Prostate gland (tissue), 2 donors: ENCODE results near the gene TIAM2. TPM values are rescaled to one million over a fixed set of nuclear protein-coding genes. Genes with fewer than 3 reads are reported as not detected.

Experiments
- DNase-seq: peaks from one replicate; pipeline ENCODE4 v3.0.0-alpha.2; 2019; ENCODE audit warnings: low spot score
- H3K27ac ChIP-seq, 2 donors: fragments of 200-600 bp; sonication (generic); 2 replicates each; pipeline ENCODE4 v1.5.1; 2017 to 2019
- H3K27me3 ChIP-seq: fragments of 200-600 bp; sonication (generic); replicated peaks from 2 replicates; pipeline ENCODE4 v1.5.1; 2019; ENCODE audit not compliant: insufficient read depth
- H3K36me3 ChIP-seq, 2 donors: fragments of 200-600 bp; sonication (generic); 1 replicate in 1 of 2; 2 replicates in 1 of 2; pipeline versions ENCODE4 v1.5.1 to v1.8.1; 2017 to 2019
- H3K4me1 ChIP-seq: fragments of 200-600 bp; sonication (generic); replicated peaks from 2 replicates; pipeline ENCODE4 v1.5.1; 2019
- H3K4me3 ChIP-seq, 2 donors: fragments of 200-600 bp; sonication (generic); 2 replicates each; pipeline ENCODE4 v1.5.1; 2017 to 2019
- H3K9me3 ChIP-seq: fragments of 200-600 bp; sonication (generic); 2 replicates; pipeline ENCODE4 v1.5.1; 2017
- POLR2A ChIP-seq: fragments of 450-650 bp; IDR thresholded peaks from one replicate; pipeline ENCODE4 v1.6.1; 2016; ENCODE audit warnings: antibody characterized with exemption, mild to moderate bottlenecking
- POLR2AphosphoS5 ChIP-seq: sonication (generic); formaldehyde crosslinking; IDR thresholded peaks from one replicate; pipeline ENCODE4 v1.6.1; 2017; ENCODE audit warnings: antibody characterized with exemption
- WGBS: methylation state at CpG from one replicate; pipeline ENCODE4 v1.1.5; 2018; 5-methylcytosine and 5-hydroxymethylcytosine counted together
- intact Hi-C: fragments of 100-400 bp; cut with DNase I; formaldehyde crosslinking; loops from one replicate; pipeline ENCODE4 v1.14.2; 2022
- total RNA-seq, 2 donors: library from RNA; depleted of rRNA; stranded (reverse); fragments of >200 nt; gene quantifications; one replicate each; pipeline ENCODE4 v1.1.0, GENCODE V29; 2016
- TF ChIP-seq, protein P1 (sequence below), 4 experiments: fragments of 200-600 bp in 2 of 4; fragments of 450-650 bp in 2 of 4; sonication (generic) in 2 of 4; IDR thresholded peaks; 1 replicate in 3 of 4; 2 replicates in 1 of 4; pipeline ENCODE4 v1.5.1; 2016 to 2019; ENCODE audit warnings: antibody characterized with exemption in 4 of 4, mild to moderate bottlenecking in 2 of 4, moderate library complexity in 2 of 4

Gene TIAM2
- total RNA-seq, 2 donors from 2014 or later = 13.1 to 21.6 TPM

DNA sequence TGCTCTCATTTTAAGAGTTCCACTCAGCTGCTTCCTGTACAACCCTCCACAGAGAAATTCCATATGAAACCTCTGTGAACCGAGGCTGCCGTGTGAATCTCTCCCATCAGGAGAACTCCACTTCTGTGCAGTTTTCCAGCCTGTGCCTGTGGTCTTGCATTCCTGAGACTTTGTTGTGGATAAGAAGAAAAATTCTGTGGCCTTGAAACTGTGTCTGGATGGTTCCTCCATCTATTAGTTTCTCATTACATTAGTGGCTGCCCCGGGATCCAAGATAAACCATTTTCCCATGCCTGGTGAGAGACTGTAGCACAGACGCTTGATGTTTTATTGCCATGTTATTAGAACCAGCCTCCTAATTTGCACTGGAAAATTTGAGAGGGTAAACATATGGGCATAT is 40.8 kb upstream of the TIAM2 start:
- TF ChIP-seq POLR2A (no peak), POLR2AphosphoS5 (no peak)
- TF ChIP-seq, protein P1, sequence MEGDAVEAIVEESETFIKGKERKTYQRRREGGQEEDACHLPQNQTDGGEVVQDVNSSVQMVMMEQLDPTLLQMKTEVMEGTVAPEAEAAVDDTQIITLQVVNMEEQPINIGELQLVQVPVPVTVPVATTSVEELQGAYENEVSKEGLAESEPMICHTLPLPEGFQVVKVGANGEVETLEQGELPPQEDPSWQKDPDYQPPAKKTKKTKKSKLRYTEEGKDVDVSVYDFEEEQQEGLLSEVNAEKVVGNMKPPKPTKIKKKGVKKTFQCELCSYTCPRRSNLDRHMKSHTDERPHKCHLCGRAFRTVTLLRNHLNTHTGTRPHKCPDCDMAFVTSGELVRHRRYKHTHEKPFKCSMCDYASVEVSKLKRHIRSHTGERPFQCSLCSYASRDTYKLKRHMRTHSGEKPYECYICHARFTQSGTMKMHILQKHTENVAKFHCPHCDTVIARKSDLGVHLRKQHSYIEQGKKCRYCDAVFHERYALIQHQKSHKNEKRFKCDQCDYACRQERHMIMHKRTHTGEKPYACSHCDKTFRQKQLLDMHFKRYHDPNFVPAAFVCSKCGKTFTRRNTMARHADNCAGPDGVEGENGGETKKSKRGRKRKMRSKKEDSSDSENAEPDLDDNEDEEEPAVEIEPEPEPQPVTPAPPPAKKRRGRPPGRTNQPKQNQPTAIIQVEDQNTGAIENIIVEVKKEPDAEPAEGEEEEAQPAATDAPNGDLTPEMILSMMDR (IDR thresholded peaks at IDR 0.05) = no peak
- H3K27me3 ChIP-seq = no peaks in the 10 kb centered on the region
- no peak for DNase-seq
- no peaks in the 10 kb centered on the region for H3K36me3 ChIP-seq
- WGBS = 89% methylated on average over 4 of the region's 4 CpGs
- intact Hi-C loops = no loop called here
- H3K9me3 ChIP-seq = no peaks in the 10 kb centered on the region
- H3K4me3 ChIP-seq = no peak overlapping the region
- no peak overlapping the region for H3K27ac ChIP-seq
- H3K4me1 ChIP-seq = no peaks in the 10 kb centered on the region

- H3K27ac ChIP-seq = no peak overlapping the region
- H3K27me3 ChIP-seq = no peaks in the 10 kb centered on the region
- no peak overlapping the region for H3K4me3 ChIP-seq
- H3K4me1 ChIP-seq = no peaks in the 10 kb centered on the region
- WGBS = 87% methylated on average over 12 of the region's 12 CpGs
- DNase-seq = no peak
- no peak for TF ChIP-seq POLR2AphosphoS5
- TF ChIP-seq, protein P1 (IDR thresholded peaks at IDR 0.05) = no peak
- TF ChIP-seq POLR2A = no peak
- no peaks in the 10 kb centered on the region for H3K36me3 ChIP-seq
- H3K9me3 ChIP-seq = no peaks in the 10 kb centered on the region
- intact Hi-C loops = no loop called here
Measured at GRCh38 chr6:154956771-154957522, 38.2 kb upstream of the TIAM2 start.

DNA sequence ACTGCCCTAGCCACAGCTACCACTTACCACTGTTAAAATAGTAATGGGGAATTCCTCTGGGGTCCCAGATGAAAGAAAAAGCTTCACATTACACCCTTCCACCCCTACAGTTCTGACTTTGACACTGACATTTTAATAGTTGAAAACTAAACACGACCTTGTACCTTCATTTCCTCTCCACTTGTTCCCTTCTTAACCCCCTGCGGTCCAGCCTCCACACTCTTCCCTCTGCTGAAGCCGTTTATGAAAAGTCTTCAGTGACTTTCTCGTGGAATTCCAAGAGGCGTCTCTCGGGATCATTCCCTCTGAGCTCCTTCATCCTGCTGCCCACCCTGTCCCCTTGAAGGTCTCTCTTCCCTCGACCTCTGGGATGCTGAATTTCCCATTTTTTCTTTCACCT is 36.6 kb upstream of the TIAM2 start:
- Histone ChIP-seq H3K4me1 (no peaks in the 10 kb centered on the region), H3K27ac (no peak overlapping the region), H3K4me3 (no peak overlapping the region), H3K36me3 (no peaks in the 10 kb centered on the region), H3K9me3 (no peaks in the 10 kb centered on the region), H3K27me3 (no peaks in the 10 kb centered on the region)
- 66% methylated on average over 7 of the region's 7 CpGs for WGBS
- DNase-seq = no peak
- TF ChIP-seq POLR2AphosphoS5 = no peak
- intact Hi-C loops = no loop called here

DNA sequence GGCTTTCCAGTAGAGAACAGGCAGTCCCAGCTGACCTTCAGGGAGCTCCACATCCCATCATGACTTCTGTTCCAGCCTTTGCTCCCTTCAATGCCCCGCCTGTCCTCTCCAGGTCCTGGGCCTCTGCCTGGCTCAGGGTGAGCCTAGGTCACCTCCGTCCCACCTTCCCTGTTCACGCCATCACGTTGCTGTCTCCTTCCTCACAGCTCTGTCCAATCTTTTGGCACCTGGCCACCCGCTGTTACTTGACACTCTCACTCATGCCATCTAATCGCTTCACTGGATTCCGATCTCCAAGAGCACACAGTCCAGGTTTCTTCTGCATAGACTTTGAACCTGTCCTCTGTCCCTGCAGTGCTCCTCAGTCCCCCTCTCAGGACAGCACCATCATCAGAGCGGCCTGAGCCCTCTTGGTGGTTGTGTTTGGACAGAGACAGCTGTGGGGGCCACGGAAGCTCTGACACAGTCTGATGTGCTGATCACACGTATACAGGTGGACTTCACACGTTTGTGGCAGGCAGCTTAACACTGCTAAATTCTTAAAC is 34.7 kb upstream of the TIAM2 start:
- intact Hi-C loops = no loop called here
- H3K4me1 ChIP-seq = no peaks in the 10 kb centered on the region
- no peaks in the 10 kb centered on the region for H3K36me3 ChIP-seq
- 83% methylated on average over 11 of the region's 11 CpGs for WGBS
- no peaks in the 10 kb centered on the region for H3K9me3 ChIP-seq
- TF ChIP-seq POLR2AphosphoS5 (no peak), POLR2A (no peak)
- TF ChIP-seq, protein P1 (IDR thresholded peaks at IDR 0.05) = no peak
- H3K4me3 ChIP-seq = no peak overlapping the region
- H3K27me3 ChIP-seq = no peaks in the 10 kb centered on the region
- DNase-seq = no peak
- no peak overlapping the region for H3K27ac ChIP-seq

DNA sequence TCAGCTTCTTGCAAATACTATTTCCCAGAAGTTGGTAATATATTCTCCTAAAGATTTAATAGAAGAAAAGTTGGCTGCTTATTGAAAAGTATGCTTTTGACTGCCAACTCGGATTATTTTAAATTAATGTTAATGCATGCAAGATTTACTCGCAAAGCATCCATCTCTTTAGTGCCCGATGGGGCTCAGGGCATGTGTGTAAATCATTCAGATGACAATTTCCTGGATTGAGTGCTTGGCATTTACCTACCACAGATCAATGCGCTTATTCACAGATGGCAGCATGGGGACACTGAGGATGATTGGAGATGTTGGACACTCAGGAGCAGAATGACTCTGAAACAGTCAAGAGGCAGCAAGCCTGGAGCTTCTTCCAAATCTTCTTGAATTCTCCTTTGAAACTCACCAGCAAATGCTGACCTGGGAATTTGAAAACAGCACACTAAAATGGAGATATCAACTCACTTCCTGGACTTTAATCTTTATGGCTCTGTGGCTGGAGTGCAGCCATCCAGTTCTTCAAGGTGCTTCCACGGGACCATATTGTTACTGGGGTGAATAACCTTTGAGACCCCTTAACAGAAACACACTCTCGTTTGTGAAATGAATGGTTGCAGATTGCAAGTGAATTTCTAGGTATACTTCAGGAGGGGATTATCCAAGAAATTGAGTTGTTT is 34.1 kb upstream of the TIAM2 start:
- Histone ChIP-seq H3K4me3 (no peak overlapping the region), H3K27ac (no peak overlapping the region), H3K4me1 (no peaks in the 10 kb centered on the region), H3K27me3 (no peaks in the 10 kb centered on the region), H3K36me3 (no peaks in the 10 kb centered on the region), H3K9me3 (no peaks in the 10 kb centered on the region)
- intact Hi-C loops = no loop called here
- DNase-seq = no peak
- WGBS = 80% methylated on average over 6 of the region's 6 CpGs
- TF ChIP-seq POLR2A = no peak
- TF ChIP-seq, protein P1 (IDR thresholded peaks at IDR 0.05) = no peak
- no peak for TF ChIP-seq POLR2AphosphoS5
